GM06990 (cell line): ENCODE measurements around the gene WNK3.

Source experiments
- DNase-seq: peaks from one replicate; pipeline ENCODE4 v3.0.0-alpha.2; 2011; ENCODE audit not compliant: insufficient read length; ENCODE audit errors: extremely low read depth
- H3K27me3 ChIP-seq: replicated peaks from 2 replicates; pipeline ENCODE4 v1.6.0; 2011; ENCODE audit warnings: low read length; ENCODE audit not compliant: control insufficient read depth, insufficient read depth
- H3K36me3 ChIP-seq: 2 replicates; pipeline ENCODE4 v1.5.1; 2011; ENCODE audit warnings: low read length; ENCODE audit not compliant: control insufficient read depth, insufficient read depth
- H3K4me3 ChIP-seq: replicated peaks from 2 replicates; pipeline ENCODE4 v1.5.1; 2011; ENCODE audit warnings: low read depth, mild to moderate bottlenecking, control low read depth, low read length
- TF ChIP-seq, protein P1 (sequence below): IDR thresholded peaks from 2 replicates; pipeline ENCODE4 v1.5.1; 2011; ENCODE audit warnings: low read length, control low read depth, mild to moderate bottlenecking, inconsistent platforms; ENCODE audit not compliant: insufficient read depth, poor library complexity, severe bottlenecking

WNK3 gene

GRCh38 chrX:54301516-54301915, 56.3 kb downstream of the WNK3 start:
- no peaks in the 10 kb centered on the region for H3K27me3 ChIP-seq
- TF ChIP-seq, protein P1, sequence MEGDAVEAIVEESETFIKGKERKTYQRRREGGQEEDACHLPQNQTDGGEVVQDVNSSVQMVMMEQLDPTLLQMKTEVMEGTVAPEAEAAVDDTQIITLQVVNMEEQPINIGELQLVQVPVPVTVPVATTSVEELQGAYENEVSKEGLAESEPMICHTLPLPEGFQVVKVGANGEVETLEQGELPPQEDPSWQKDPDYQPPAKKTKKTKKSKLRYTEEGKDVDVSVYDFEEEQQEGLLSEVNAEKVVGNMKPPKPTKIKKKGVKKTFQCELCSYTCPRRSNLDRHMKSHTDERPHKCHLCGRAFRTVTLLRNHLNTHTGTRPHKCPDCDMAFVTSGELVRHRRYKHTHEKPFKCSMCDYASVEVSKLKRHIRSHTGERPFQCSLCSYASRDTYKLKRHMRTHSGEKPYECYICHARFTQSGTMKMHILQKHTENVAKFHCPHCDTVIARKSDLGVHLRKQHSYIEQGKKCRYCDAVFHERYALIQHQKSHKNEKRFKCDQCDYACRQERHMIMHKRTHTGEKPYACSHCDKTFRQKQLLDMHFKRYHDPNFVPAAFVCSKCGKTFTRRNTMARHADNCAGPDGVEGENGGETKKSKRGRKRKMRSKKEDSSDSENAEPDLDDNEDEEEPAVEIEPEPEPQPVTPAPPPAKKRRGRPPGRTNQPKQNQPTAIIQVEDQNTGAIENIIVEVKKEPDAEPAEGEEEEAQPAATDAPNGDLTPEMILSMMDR: no peak
- DNase-seq: no peak
- H3K4me3 ChIP-seq: no peak overlapping the region
- no peaks in the 10 kb centered on the region for H3K36me3 ChIP-seq

DNA sequence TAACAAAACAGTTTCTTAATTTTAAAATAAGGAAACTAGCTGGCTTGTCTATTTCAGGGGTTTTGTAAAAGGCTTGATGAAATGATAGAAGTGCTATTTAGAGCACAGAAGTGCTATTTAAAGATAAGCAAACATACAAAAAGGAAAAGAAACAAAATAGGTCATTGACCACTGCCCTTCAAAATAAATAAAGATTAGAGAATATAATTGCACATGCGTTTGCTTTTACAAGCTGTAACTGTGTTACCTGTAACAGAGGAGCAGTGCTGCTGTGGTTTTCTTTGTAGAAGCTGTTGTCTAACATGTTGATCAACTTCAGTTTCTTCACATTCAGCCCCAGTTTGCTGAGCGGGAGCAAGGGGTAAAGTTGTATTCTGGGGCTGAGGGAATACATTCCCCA, 63.5 kb downstream of the WNK3 start:
- no peak overlapping the region for H3K4me3 ChIP-seq
- TF ChIP-seq, protein P1: no peak
- no peak for DNase-seq
- H3K36me3 ChIP-seq: no peaks in the 10 kb centered on the region
- no peaks in the 10 kb centered on the region; the same call in none of the 2 replicates for H3K27me3 ChIP-seq

GRCh38 chrX:54292755-54293154, 65.1 kb downstream of the WNK3 start:
- DNase-seq: no peak
- Histone ChIP-seq H3K36me3 (no peaks in the 10 kb centered on the region), H3K27me3 (no peaks in the 10 kb centered on the region; the same call in none of the 2 replicates), H3K4me3 (no peak overlapping the region)
- TF ChIP-seq, protein P1: no peak

- no peaks in the 10 kb centered on the region for H3K36me3 ChIP-seq
- TF ChIP-seq, protein P1: no peak
- no peak for DNase-seq
Measured at GRCh38 chrX:54291758-54292157, 66.1 kb downstream of the WNK3 start.

DNA sequence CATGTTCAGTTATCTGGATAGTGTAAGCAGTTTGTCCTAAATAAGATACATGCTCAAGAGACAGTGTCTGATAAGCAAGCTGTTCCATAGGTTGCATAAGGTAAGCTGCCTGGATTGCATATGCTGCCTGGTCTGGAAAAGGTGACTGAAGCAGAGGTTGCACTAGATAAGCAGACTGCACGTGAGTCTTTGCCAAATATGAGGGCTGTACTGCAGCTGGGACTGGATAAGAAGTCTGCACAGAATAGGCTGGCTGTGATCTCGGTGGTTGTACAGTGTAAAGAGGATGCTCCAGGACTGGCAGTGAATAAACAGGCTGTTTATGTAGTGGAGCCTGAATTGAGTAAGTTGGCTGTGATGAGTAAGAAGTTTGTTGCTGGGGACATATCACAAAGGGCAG, 68.9 kb downstream of the WNK3 start:
- DNase-seq: no peak

More at GRCh38 chrX:54291758-54292157, 66.1 kb downstream of the WNK3 start:
- no peaks in the 10 kb centered on the region; the same call in none of the 2 replicates for H3K27me3 ChIP-seq
- no peak overlapping the region for H3K4me3 ChIP-seq

More for the DNA sequence above, 68.9 kb downstream of the WNK3 start:
- Histone ChIP-seq H3K27me3 (no peaks in the 10 kb centered on the region), H3K4me3 (no peak overlapping the region), H3K36me3 (no peaks in the 10 kb centered on the region)
- TF ChIP-seq, protein P1: no peak
